HepG2 (cell line): ENCODE measurements around the gene DSG2. TPM values are rescaled to one million over a fixed set of nuclear protein-coding genes. Genes with fewer than 3 reads are reported as not detected.

Experiments used
- ARID5B ChIP-seq: IDR thresholded peaks from 2 replicates; pipeline ENCODE4 v1.4.0; 2020; ENCODE audit warnings: mild to moderate bottlenecking, missing genetic modification reagents
- CEBPB ChIP-seq: IDR thresholded peaks from 2 replicates; pipeline ENCODE4 v1.6.1; 2011; ENCODE audit warnings: low read depth, low read length, improper control_type of control experiment, borderline replicate concordance
- CHCHD3 ChIP-seq: sonication (generic); formaldehyde crosslinking; IDR thresholded peaks from 2 replicates; pipeline ENCODE4 v1.8.0; 2022; ENCODE audit warnings: mild to moderate bottlenecking, missing genetic modification reagents, moderate library complexity
- GABPB1 ChIP-seq: IDR thresholded peaks from 2 replicates; pipeline ENCODE4 v1.6.1; 2016; ENCODE audit warnings: mild to moderate bottlenecking, missing genetic modification reagents, moderate library complexity, missing compliant biosample characterization
- GMEB2 ChIP-seq: IDR thresholded peaks from 2 replicates; pipeline ENCODE4 v1.6.1; 2016; ENCODE audit warnings: missing biosample characterization, missing genetic modification reagents, low read depth
- HIVEP1 ChIP-seq: sonication (generic); formaldehyde crosslinking; IDR thresholded peaks from 2 replicates; pipeline ENCODE4 v1.4.0; 2020; ENCODE audit warnings: mild to moderate bottlenecking, missing genetic modification reagents
- MIXL1 ChIP-seq: IDR thresholded peaks from 2 replicates; pipeline ENCODE4 v1.6.1; 2016
- NCOA1 ChIP-seq: sonication (generic); formaldehyde crosslinking; IDR thresholded peaks from 2 replicates; pipeline ENCODE4 v1.9.0; 2021; ENCODE audit warnings: missing genetic modification reagents
- NFE2 ChIP-seq: sonication (generic); formaldehyde crosslinking; IDR thresholded peaks from 2 replicates; pipeline ENCODE4 v1.4.0; 2020; ENCODE audit warnings: missing genetic modification reagents
- POLR2AphosphoS2 ChIP-seq: IDR thresholded peaks from 2 replicates; pipeline ENCODE4 v1.6.1; 2011; ENCODE audit warnings: low read depth, low read length, improper control_type of control experiment
- SNAPC5 ChIP-seq: sonication (generic); formaldehyde crosslinking; IDR thresholded peaks from 2 replicates; pipeline ENCODE4 v1.8.1; 2023; ENCODE audit warnings: mild to moderate bottlenecking, missing genetic modification reagents, borderline replicate concordance
- SOX6 ChIP-seq, 2 experiments: fragments of 450-650 bp in 1 of 2; sonication (generic) in 1 of 2; formaldehyde crosslinking in 1 of 2; IDR thresholded peaks; 2 replicates each; pipeline versions ENCODE4 v1.4.0 to v1.6.1; 2017 to 2020; ENCODE audit warnings: antibody characterized with exemption in 1 of 2, mild to moderate bottlenecking in 1 of 2, missing genetic modification reagents in 1 of 2
- XBP1 ChIP-seq: sonication (generic); formaldehyde crosslinking; IDR thresholded peaks from 2 replicates; pipeline ENCODE4 v1.5.0; 2020; ENCODE audit warnings: missing genetic modification reagents
- ZBTB20 ChIP-seq: sonication (generic); formaldehyde crosslinking; IDR thresholded peaks from 2 replicates; pipeline ENCODE4 v1.8.1; 2023; ENCODE audit warnings: missing genetic modification reagents, low read depth, mild to moderate bottlenecking, borderline replicate concordance
- ZBTB7B ChIP-seq: sonication (generic); formaldehyde crosslinking; IDR thresholded peaks from 2 replicates; pipeline ENCODE4 v1.4.0; 2020; ENCODE audit warnings: missing genetic modification reagents
- ZFP36L2 ChIP-seq: sonication (generic); formaldehyde crosslinking; IDR thresholded peaks from 2 replicates; pipeline ENCODE4 v1.4.0; 2020; ENCODE audit warnings: missing genetic modification reagents
- ZFP62 ChIP-seq: sonication (generic); formaldehyde crosslinking; IDR thresholded peaks from 2 replicates; pipeline ENCODE4 v1.4.0; 2020; ENCODE audit warnings: missing genetic modification reagents
- ZFP82 ChIP-seq: sonication (generic); formaldehyde crosslinking; IDR thresholded peaks from 2 replicates; pipeline ENCODE4 v1.5.1; 2020; ENCODE audit warnings: mild to moderate bottlenecking, missing genetic modification reagents, borderline replicate concordance
- ZNF18 ChIP-seq: sonication (generic); formaldehyde crosslinking; IDR thresholded peaks from 2 replicates; pipeline ENCODE4 v1.8.0; 2022; ENCODE audit warnings: mild to moderate bottlenecking, missing genetic modification reagents; ENCODE audit not compliant: insufficient replicate concordance
- ZNF20 ChIP-seq: sonication (generic); formaldehyde crosslinking; IDR thresholded peaks from 2 replicates; pipeline ENCODE4 v1.4.0; 2020; ENCODE audit warnings: mild to moderate bottlenecking, moderate library complexity, missing genetic modification reagents
- ZNF337 ChIP-seq: sonication (generic); formaldehyde crosslinking; IDR thresholded peaks from 2 replicates; pipeline ENCODE4 v1.5.1; 2020; ENCODE audit warnings: missing genetic modification reagents, low read depth, mild to moderate bottlenecking, borderline replicate concordance
- ZNF354B ChIP-seq: sonication (generic); formaldehyde crosslinking; IDR thresholded peaks from 2 replicates; pipeline ENCODE4 v1.8.0; 2022; ENCODE audit warnings: mild to moderate bottlenecking, missing genetic modification reagents
- ZNF530 ChIP-seq: sonication (generic); formaldehyde crosslinking; IDR thresholded peaks from 2 replicates; pipeline ENCODE4 v1.5.0; 2020; ENCODE audit warnings: low read depth, mild to moderate bottlenecking, missing genetic modification reagents
- ZNF7 ChIP-seq: IDR thresholded peaks from 2 replicates; pipeline ENCODE4 v1.6.1; 2016; ENCODE audit warnings: missing biosample characterization, missing genetic modification reagents
- ZNF746 ChIP-seq: sonication (generic); formaldehyde crosslinking; IDR thresholded peaks from 2 replicates; pipeline ENCODE4 v1.8.0; 2022; ENCODE audit warnings: mild to moderate bottlenecking, missing genetic modification reagents
- ZNF850 ChIP-seq: sonication (generic); formaldehyde crosslinking; conservative IDR thresholded peaks from 2 replicates; pipeline ENCODE4 v1.9.0; 2021; ENCODE audit warnings: mild to moderate bottlenecking, missing genetic modification reagents
- polyA plus RNA-seq, 8 experiments: library from polyadenylated mRNA; depleted of rRNA in 3 of 8; stranded (reverse) in 7 of 8; unstranded in 1 of 8; fragments of >200 nt; fragmentation: Illumina TruSeq in 4 of 8; extraction: Trizol in 4 of 8; gene quantifications; 2 replicates each; pipeline versions ENCODE4 v1.2.1 to v1.2.3, GENCODE V29; 2011 to 2016; ENCODE audit warnings: low read depth in 4 of 8, missing spikeins in 1 of 8, mixed read lengths in 1 of 8; ENCODE audit not compliant: insufficient read depth in 1 of 8
- total RNA-seq, 5 experiments: library from RNA; depleted of rRNA; stranded (reverse); fragments of >200 nt; fragmentation: Illumina TruSeq; extraction: Trizol; gene quantifications; 2 replicates each; pipeline ENCODE4 v1.2.3, GENCODE V29; 2016; ENCODE audit warnings: low read depth in 1 of 5

DSG2 gene
- total and polyA plus RNA-seq, 2 of the 13 experiments (the other 11 are each of a cell fraction or from before 2014, with no cell fraction given) = 23.3 to 66.7 TPM

GRCh38 chr18:31573051-31573450, 75.1 kb downstream of the DSG2 start (continued):
- TF ChIP-seq ARID5B (peak; percentile 57), NFE2 (no peak), NCOA1 (CRISPR knock-in tag) (no peak), SNAPC5 (CRISPR knock-in tag) (no peak), CHCHD3 (CRISPR knock-in tag) (no peak), XBP1 (CRISPR knock-in tag) (no peak), ZFP82 (CRISPR knock-in tag) (no peak), GABPB1 (CRISPR knock-in tag) (no peak), ZNF7 (CRISPR knock-in tag) (no peak), GMEB2 (CRISPR knock-in tag) (no peak), ZNF337 (CRISPR knock-in tag) (no peak), ZNF530 (no peak), ZNF850 (CRISPR knock-in tag) (no peak), SOX6 (IDR thresholded peaks at IDR 0.05) (no peak), SOX6 (CRISPR knock-in tag; IDR thresholded peaks at IDR 0.05) (peak; percentile 28; the same call in 1 of the 2 replicates), ZBTB7B (CRISPR knock-in tag) (0 out of 2 replicates have a peak, but pooled peaks have one; percentile 35), ZFP62 (CRISPR knock-in tag) (no peak), ZBTB20 (CRISPR knock-in tag) (no peak), ZNF354B (CRISPR knock-in tag) (no peak), ZFP36L2 (CRISPR knock-in tag) (no peak), CEBPB (peak; percentile 81), ZNF746 (CRISPR knock-in tag) (no peak), ZNF20 (CRISPR knock-in tag) (no peak), HIVEP1 (CRISPR knock-in tag) (no peak), POLR2AphosphoS2 (no peak), ZNF18 (no peak), MIXL1 (CRISPR knock-in tag) (0 out of 2 replicates have a peak, but pooled peaks have one; percentile 17)
